GM18868 (cell line): ENCODE results near the gene RNASEH2B.

Source experiments
- ATAC-seq: cut with Tn5 transposase; IDR thresholded peaks from one replicate; pipeline ENCODE4 v1.9.1; 2021; ENCODE audit warnings: mild to moderate bottlenecking, moderate library complexity; ENCODE audit not compliant: unreplicated experiment

The RNASEH2B gene

GRCh38 chr13:50907781-50908180 lies 1.8 kb upstream of the RNASEH2B start:
- ATAC-seq = no peak

GRCh38 chr13:50908371-50908770 lies 1.2 kb upstream of the RNASEH2B start:
- no peak for ATAC-seq

GRCh38 chr13:50910485-50910805 lies 854 bp downstream of the RNASEH2B start:
- ATAC-seq = no peak

GRCh38 chr13:50911081-50911631 lies 1.6 kb downstream of the RNASEH2B start:
- no peak for ATAC-seq

- ATAC-seq = peak; percentile 44
Observed at GRCh38 chr13:50911937-50912795, 2.6 kb downstream of the RNASEH2B start.

GRCh38 chr13:50912851-50913250 lies 3.3 kb downstream of the RNASEH2B start:
- ATAC-seq = no peak

GRCh38 chr13:50914176-50914700 lies 4.6 kb downstream of the RNASEH2B start:
- ATAC-seq = no peak

- peak; percentile 43 for ATAC-seq
Observed at GRCh38 chr13:50914848-50915247, 5.3 kb downstream of the RNASEH2B start.

- ATAC-seq = peak; percentile 36
Observed at GRCh38 chr13:50915565-50915964, 6.0 kb downstream of the RNASEH2B start.

- ATAC-seq = no peak
Observed at GRCh38 chr13:50916701-50917184, 7.2 kb downstream of the RNASEH2B start.

GRCh38 chr13:50917572-50917971 lies 8.0 kb downstream of the RNASEH2B start:
- no peak for ATAC-seq

GRCh38 chr13:50918567-50918966 lies 9.0 kb downstream of the RNASEH2B start:
- ATAC-seq = no peak

- no peak for ATAC-seq
Observed at GRCh38 chr13:50919277-50919676, 9.7 kb downstream of the RNASEH2B start.

- ATAC-seq = no peak
Observed at GRCh38 chr13:50921706-50922105, 12.1 kb downstream of the RNASEH2B start.

GRCh38 chr13:50923272-50923671 lies 13.7 kb downstream of the RNASEH2B start:
- ATAC-seq = no peak

- ATAC-seq = no peak
Observed at GRCh38 chr13:50924025-50924424, 14.4 kb downstream of the RNASEH2B start.

- no peak for ATAC-seq
Observed at GRCh38 chr13:50927701-50928100, 18.1 kb downstream of the RNASEH2B start.

GRCh38 chr13:50928102-50928501 lies 18.5 kb downstream of the RNASEH2B start:
- ATAC-seq = no peak

GRCh38 chr13:50928659-50929462 lies 19.3 kb downstream of the RNASEH2B start:
- ATAC-seq = no peak

- ATAC-seq = no peak
Observed at GRCh38 chr13:50932091-50932490, 22.5 kb downstream of the RNASEH2B start.

- no peak for ATAC-seq
Observed at GRCh38 chr13:50934735-50935435, 25.3 kb downstream of the RNASEH2B start.
